Adrenal gland (tissue), 12 donors: ENCODE results near the gene CCDC91. TPM values are rescaled to one million over a fixed set of nuclear protein-coding genes. Genes with fewer than 3 reads are reported as not detected.

ENCODE experiments used
- DNase-seq, 7 donors: peaks; one replicate each; pipeline ENCODE4 v3.0.0-alpha.2; 2019 to 2020
- H3K27ac ChIP-seq, 5 donors: fragments of 200-600 bp; sonication (generic) in 4 of 5; 1 replicate in 3 of 5; 2 replicates in 2 of 5; pipeline versions ENCODE4 v1.5.1 to v1.8.0; 2016 to 2020; ENCODE audit warnings: mild to moderate bottlenecking in 1 of 5
- H3K27me3 ChIP-seq: fragments of 200-600 bp; 2 replicates; pipeline ENCODE4 v1.8.0; 2021
- H3K36me3 ChIP-seq, 2 donors: fragments of 200-600 bp; replicated peaks in 1 of 2; 1 replicate in 1 of 2; 2 replicates in 1 of 2; pipeline versions ENCODE4 v1.5.1 to v1.8.0; 2018 to 2022
- H3K4me1 ChIP-seq, 2 donors: fragments of 200-600 bp; replicated peaks in 1 of 2; 1 replicate in 1 of 2; 2 replicates in 1 of 2; pipeline versions ENCODE4 v1.5.1 to v1.8.0; 2018 to 2021
- H3K4me3 ChIP-seq, 4 donors: fragments of 200-600 bp; sonication (generic) in 3 of 4; one replicate each; pipeline ENCODE4 v1.5.1; 2016 to 2018
- H3K9me3 ChIP-seq, 3 donors: fragments of 200-600 bp; sonication (generic) in 1 of 3; replicated peaks in 1 of 3; 1 replicate in 2 of 3; 2 replicates in 1 of 3; pipeline versions ENCODE4 v1.5.1 to v1.8.0; 2016 to 2021
- POLR2A ChIP-seq, 2 donors: fragments of 450-650 bp; IDR thresholded peaks; one replicate each; pipeline ENCODE4 v1.6.1; 2017; ENCODE audit warnings: antibody characterized with exemption in 2 of 2, mild to moderate bottlenecking in 2 of 2, moderate library complexity in 1 of 2
- WGBS, 4 donors: extraction: QIAGEN DNeasy Blood & Tissue Kit in 2 of 4; methylation state at CpG; one replicate each; pipeline versions ENCODE4 v1.1.5 to v1.1.7; 2013 to 2017; 5-methylcytosine and 5-hydroxymethylcytosine counted together
- intact Hi-C, 2 donors: fragments of 100-400 bp; cut with DNase I; formaldehyde crosslinking; loops; one replicate each; pipeline versions ENCODE4 v1.14.1 to v1.15.0; 2022 to 2023
- polyA plus RNA-seq, 3 donors: library from polyadenylated mRNA; stranded (reverse); fragments of 200-250 nt in 2 of 3; fragments of 350-450 nt in 1 of 3; fragmentation: Illumina TruSeq in 1 of 3; extraction: RNeasy Lipid Tissue Mini Kit (QIAGEN cat#74804) in 1 of 3; gene quantifications; one replicate each; pipeline ENCODE4 v1.2.3, GENCODE V29; 2013 to 2014
- total RNA-seq, 9 donors: library from RNA; depleted of rRNA in 4 of 9; stranded (reverse); fragments of >200 nt in 4 of 9; fragments of 120-200 nt in 1 of 9; fragmentation: NEBNext Ultra II Directional in 1 of 9; extraction: Animal tissue kit (Norgen Biotek cat#: 25700) in 1 of 9; gene quantifications; one replicate each; pipeline versions ENCODE4 v1.1.0 to v1.2.4, GENCODE V29; 2013 to 2023
- TF ChIP-seq, protein P1 (sequence below), 6 experiments: fragments of 450-650 bp in 4 of 6; fragments of 200-600 bp in 2 of 6; sonication (generic) in 1 of 6; IDR thresholded peaks; 1 replicate in 5 of 6; 2 replicates in 1 of 6; pipeline versions ENCODE4 v1.5.1 to v1.8.0; 2016 to 2021; ENCODE audit warnings: antibody characterized with exemption in 6 of 6, mild to moderate bottlenecking in 2 of 6, moderate library complexity in 1 of 6
- donor health status: healthy with polysubstance abuse.
- donor health status: Bipolar disorder and iron deficiency.
- donor health status: DM: yes; HTN: yes; CAD: no.
- donor health status: DM: no; HTN: no; CAD: no.
- donor health status: DM: no; HTN: no; CAD: no.
- donor health status: DM: yes; HTN: yes; CAD: no.

CCDC91 gene
- total and polyA plus RNA-seq, 12 donors: 9.1 to 56.7 (median 33.1) TPM

GRCh38 chr12:28269851-28270250, 79.6 kb downstream of the CCDC91 start:
- Histone ChIP-seq H3K4me3 (no peak overlapping the region), H3K36me3 (no peaks in the 10 kb centered on the region), H3K4me1 (no peaks in the 10 kb centered on the region), H3K9me3 (peaks cover 0 to 8% (median 0%) of the 10 kb centered on the region in 3 donors), H3K27ac (no peak overlapping the region), H3K27me3 (no peaks in the 10 kb centered on the region)
- DNase-seq: no peak
- intact Hi-C loops: no loop called here
- no peak for TF ChIP-seq POLR2A (IDR thresholded peaks at IDR 0.05)
- TF ChIP-seq, protein P1, sequence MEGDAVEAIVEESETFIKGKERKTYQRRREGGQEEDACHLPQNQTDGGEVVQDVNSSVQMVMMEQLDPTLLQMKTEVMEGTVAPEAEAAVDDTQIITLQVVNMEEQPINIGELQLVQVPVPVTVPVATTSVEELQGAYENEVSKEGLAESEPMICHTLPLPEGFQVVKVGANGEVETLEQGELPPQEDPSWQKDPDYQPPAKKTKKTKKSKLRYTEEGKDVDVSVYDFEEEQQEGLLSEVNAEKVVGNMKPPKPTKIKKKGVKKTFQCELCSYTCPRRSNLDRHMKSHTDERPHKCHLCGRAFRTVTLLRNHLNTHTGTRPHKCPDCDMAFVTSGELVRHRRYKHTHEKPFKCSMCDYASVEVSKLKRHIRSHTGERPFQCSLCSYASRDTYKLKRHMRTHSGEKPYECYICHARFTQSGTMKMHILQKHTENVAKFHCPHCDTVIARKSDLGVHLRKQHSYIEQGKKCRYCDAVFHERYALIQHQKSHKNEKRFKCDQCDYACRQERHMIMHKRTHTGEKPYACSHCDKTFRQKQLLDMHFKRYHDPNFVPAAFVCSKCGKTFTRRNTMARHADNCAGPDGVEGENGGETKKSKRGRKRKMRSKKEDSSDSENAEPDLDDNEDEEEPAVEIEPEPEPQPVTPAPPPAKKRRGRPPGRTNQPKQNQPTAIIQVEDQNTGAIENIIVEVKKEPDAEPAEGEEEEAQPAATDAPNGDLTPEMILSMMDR (IDR thresholded peaks at IDR 0.05): no peak
- 89 to 98% (median 95%) methylated on average over 1 of the region's 1 CpG for WGBS, 4 donors

DNA sequence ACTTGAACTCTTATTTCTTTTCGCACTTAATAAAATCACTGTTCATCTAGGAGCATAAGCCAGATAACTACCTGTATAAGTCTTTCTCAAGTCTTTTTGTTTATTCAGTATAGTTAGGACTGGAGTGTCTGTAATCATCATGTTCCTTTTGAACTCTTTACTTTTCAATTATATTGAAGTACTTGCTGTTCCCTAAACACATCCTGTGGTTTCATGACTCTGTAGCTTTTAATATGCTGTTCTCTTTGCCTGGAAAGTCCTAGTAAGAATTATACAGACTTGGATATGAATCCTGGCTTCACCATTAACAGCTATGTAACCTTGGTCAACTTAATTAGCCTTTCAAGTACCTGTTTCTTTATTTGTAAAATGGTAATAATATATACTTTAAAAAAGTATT, 88.2 kb downstream of the CCDC91 start:
- intact Hi-C loops: no loop called here
- Histone ChIP-seq H3K4me3 (no peak overlapping the region), H3K36me3 (no peaks in the 10 kb centered on the region), H3K27me3 (no peaks in the 10 kb centered on the region), H3K4me1 (no peaks in the 10 kb centered on the region), H3K9me3 (no peaks in the 10 kb centered on the region), H3K27ac (no peak overlapping the region)
- 93 to 99% (median 97%) methylated on average over 1 of the region's 1 CpG for WGBS, 4 donors
- no peak for DNase-seq
- TF ChIP-seq, protein P1 (IDR thresholded peaks at IDR 0.05): no peak
- no peak for TF ChIP-seq POLR2A (IDR thresholded peaks at IDR 0.05)

DNA sequence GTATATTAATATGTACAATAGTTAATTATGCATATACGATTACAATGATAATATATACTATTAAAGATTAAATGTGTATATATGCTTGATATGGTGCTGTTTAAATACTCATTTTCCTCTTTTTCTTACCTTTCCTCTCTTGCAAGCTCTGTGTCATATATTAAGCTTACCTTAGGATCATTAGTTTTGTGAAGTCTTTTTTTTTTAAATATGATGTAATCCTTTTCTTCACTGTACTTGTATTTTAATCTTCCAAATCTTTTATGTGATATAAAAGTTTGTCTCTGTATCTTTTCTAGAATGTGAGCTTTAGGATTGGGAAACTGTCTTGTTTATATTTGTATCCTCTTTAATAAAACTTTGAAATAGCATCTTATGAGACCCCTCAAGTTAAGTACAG, 88.7 kb downstream of the CCDC91 start:
- Histone ChIP-seq H3K4me3 (no peak overlapping the region), H3K27me3 (no peaks in the 10 kb centered on the region), H3K27ac (no peak overlapping the region), H3K4me1 (no peaks in the 10 kb centered on the region), H3K9me3 (no peaks in the 10 kb centered on the region), H3K36me3 (no peaks in the 10 kb centered on the region)
- WGBS, 4 donors: 89 to 100% (median 98%) methylated on average over 1 of the region's 1 CpG
- intact Hi-C loops: no loop called here
- DNase-seq: no peak
- TF ChIP-seq, protein P1 (IDR thresholded peaks at IDR 0.05): no peak
- TF ChIP-seq POLR2A (IDR thresholded peaks at IDR 0.05): no peak

DNA sequence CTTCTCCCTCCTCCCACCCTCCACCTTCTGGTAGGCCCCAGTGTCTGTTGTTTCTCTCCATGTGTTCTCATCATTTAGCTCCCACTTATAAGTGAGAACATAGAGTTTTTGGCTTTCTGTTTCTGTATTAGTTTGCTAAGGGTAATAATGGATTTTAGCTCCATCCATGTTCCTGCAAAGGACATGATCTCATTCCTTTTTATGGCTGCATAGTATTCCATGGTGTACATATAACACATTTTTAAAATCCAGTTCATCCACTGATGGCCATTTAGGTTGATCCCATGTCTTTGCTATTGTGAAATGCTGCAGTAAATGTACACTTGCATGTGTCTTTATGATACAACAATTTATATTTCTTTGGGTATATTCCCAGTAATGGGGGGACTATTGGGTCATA, 96.1 kb downstream of the CCDC91 start:
- no peak for TF ChIP-seq POLR2A (IDR thresholded peaks at IDR 0.05)
- TF ChIP-seq, protein P1 (IDR thresholded peaks at IDR 0.05): no peak

More for the DNA sequence above, 96.1 kb downstream of the CCDC91 start:
- no peak overlapping the region for H3K27ac ChIP-seq
- no peak overlapping the region for H3K4me3 ChIP-seq
- intact Hi-C loops: no loop called here
- H3K27me3 ChIP-seq: no peaks in the 10 kb centered on the region
- H3K36me3 ChIP-seq: no peaks in the 10 kb centered on the region
- no peak for DNase-seq
- peaks cover 0 to 16% (median 6%) of the 10 kb centered on the region in 3 donors for H3K9me3 ChIP-seq
- no peaks in the 10 kb centered on the region for H3K4me1 ChIP-seq
